C1 segment of cervical spinal cord (tissue), 14 donors: Measurements from ENCODE around the gene DCAF5.

ENCODE experiments used
- DNase-seq, 14 donors: peaks; one replicate each; lab custom pipeline; 2025; lab: John Stamatoyannopoulos, UW

The DCAF5 gene

DNA sequence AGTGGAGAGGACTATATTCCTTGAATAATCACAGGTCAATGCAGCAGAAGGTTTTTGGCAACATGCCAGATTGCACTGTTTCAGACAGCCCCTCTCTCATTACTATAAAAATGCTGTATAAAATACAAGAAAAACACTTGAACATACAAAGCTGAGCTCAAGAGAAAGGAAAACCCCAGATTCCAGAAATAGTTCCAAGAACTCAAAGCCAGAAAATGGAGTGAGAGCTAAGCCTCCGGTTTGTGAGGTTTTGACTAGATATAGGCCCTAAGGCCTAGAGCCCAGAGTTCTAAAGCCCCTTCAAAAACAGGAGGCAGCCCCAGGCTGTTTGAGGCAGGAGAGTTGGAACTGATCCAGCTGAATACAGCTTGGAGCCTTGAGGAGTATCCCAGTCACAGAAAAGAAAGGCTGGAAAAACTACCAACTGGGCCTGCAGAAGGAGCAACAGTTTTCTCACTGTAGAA is 144.5 kb downstream of the DCAF5 start:
- DNase-seq, result no peak

DNA sequence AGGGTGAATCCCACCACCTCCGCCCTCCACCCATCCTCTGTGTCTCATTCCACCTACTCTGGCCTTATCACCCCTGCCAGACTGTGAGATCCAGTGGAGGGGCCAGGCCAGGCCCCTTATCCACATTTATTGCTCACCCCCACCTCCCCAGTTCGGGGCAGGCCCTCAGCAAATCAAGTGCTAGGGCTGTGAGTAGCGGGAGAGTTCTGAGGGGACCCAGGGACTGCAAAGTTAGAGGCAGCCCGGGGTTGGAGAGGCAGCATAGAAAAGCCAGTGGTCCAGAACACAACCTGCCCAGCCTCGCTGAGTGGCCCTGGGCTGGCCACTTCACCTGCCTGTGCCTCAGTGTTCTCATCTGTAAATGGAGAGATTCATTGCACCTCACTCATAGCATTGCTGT is 146.6 kb downstream of the DCAF5 start:
- no peak for DNase-seq

DNA sequence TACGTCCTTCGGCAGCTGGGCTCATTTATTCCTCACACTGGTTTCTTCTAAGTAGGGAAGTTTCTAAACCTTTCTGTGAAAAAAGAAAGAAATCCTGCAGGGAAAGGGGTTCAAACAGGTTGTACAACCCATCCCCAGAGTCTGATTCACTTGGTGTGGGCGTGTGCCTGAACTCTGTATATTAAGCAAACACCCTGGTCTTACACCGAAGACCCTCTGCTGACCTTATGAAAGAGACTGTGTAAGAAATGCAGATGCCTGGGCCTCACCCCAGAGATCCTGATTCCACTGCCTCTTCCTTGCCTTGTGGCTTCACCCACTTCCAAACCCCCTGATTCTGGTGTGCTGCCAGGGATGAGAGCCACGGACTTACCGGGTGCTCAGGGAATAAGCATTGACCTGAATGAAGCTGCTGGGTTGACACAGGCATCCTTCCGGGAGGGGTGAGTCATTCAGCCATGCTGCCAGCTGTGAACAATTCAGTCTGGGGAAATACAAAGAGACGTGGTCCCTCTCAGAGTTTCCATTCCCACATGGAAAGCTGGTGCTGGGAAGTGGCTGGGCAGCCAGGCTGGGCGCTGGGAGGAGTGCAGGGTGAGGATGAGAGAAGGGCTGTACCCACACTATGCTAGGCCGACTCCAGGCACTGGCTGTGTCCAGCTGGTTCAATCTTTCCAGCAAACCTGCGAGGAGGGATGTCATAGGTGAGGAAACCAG is 147.3 kb downstream of the DCAF5 start:
- peak in 3 of 14 donors; percentile 11 to 87 (median 27) for DNase-seq

DNA sequence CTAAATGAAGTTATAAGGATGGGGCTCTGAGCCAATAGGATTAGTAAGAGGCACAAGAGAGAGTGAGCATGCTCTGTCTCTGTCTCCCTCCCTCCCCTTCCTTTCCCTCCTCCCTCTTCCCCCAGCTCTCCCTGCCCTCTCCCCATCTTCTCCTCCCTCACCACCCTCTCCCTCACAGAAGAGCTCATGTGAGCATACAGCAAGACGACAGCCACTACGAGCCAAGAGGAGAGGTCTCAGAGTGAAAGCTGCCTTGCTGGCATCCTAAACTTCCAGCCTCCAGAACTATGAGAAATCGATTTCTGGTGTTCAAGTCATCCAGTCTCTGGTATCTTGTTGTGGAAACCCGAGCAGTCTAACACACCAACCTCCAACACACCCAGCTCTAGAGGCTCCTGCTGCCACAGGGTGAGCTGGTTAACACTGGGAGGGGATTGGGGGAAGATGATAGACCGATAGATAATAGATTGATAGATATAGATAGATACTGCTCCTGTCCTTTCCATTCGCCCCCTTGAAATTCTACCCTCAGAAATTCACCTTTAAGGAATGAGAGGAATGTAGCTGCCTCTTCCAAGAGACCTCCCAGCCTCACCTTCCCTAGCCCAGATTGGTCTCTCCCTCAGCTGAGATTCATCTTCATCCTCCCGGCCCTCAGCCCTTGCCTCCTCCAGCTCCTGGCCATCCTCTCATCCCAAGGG is 148.0 kb downstream of the DCAF5 start:
- no peak for DNase-seq

DNA sequence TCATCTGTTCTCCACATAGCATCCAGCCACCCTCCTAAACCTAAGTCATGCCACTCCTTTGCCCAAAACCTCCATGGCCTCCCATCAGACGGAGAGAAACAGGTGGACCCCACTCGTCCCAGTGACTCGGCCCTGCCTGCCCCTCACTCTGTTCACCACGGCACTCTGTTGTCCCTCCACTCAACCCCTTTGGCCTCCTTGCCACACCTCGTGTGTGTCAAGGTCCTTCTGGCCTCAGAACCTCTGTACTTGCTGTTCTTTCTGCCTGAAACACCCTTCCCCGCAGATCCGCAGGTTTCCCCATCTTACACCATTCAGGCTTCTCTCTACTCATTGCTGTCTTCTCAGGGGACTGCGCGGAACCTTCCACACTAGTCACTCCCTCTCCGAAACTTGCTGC is 149.3 kb downstream of the DCAF5 start:
- no peak for DNase-seq

DNA sequence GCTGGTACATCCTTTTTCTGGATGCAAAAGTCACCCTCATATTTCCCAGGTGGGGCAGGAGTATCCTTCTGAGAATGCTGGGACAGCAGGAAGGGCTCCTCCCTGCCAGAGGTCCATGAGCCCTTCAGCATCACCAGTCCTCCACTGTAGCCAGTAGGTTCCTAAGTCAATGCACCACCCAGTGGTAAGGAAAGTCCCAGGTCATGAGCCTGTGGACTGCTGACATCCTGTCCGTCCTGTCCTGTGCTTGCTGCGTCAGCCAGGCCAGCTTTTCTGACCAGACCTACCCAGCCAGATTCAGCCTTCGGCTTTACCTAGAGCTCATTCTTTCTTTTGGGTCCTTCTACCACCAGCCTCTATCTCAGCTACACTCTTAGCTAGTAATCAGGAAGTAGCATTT is 150.8 kb downstream of the DCAF5 start:
- no peak for DNase-seq

DNA sequence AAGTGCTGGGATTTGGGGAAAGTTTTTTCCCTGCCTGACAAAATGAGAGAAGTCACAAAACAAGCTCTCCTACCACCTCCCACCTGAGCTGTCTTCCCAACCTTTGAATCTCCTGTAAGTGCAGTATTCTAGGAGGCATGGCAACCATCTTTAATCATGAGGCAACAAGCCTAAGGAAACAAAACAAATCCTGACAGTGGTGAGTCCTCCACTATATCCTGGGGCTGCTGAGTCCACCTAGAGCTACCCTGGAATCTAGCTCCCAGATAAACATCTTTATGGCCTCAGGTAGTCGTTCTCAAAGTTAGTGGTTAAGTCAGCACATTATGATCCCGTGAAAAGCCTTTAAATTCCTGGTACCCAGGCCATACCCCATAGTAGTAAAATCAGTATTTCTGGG is 151.5 kb downstream of the DCAF5 start:
- no peak for DNase-seq
